ENCODE measurements around the gene ZDHHC6. TPM values are rescaled to one million over a fixed set of nuclear protein-coding genes. Genes with fewer than 3 reads are reported as not detected.

The ZDHHC6 gene
- total RNA-seq, 1 experiment from 2014 or later: 40.3 TPM

DNA sequence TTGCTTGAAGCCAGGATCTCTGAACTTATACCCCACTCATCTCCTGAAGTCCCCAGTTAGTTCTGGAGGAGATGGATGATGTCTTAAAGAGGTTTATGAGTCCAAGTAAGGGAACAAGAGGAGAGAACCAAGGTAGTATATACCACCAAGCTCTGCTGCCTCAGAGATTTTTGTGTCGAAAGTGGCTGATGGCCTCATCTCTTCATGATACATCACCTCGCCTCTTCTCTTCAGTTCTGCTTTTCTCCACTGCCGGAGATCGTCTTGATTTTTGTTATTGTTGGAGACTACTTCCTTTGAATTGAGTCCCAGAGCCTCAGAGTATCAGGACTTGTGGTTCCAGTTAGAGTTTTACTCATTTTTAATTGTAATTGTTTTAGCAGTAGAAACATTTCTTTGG lies 2.2 kb upstream of the ZDHHC6 start:
- Histone ChIP-seq H3K36me3 (ENCODE audit: control insufficient read depth, insufficient read depth, low read length) (peaks cover 19% of the 10 kb centered on the region), H3K4me1 (ENCODE audit: control insufficient read depth, insufficient read depth, low read length) (peaks cover 22% of the 10 kb centered on the region), H3K9me3 (ENCODE audit: control insufficient read depth, insufficient read depth, low read depth, low read length) (peaks cover 8% of the 10 kb centered on the region; the same call in 1 of the 2 replicates), H3K4me3 (ENCODE audit: low read depth in 2 of 2, low read length in 2 of 2) (no peak overlapping the region), H3K27ac (ENCODE audit: low read length) (0 out of 2 replicates have a peak overlapping the region, but pooled peaks have one; percentile 15), H3K27me3 (ENCODE audit: control insufficient read depth, insufficient read depth, low read length) (no peaks in the 10 kb centered on the region)
- CTCF ChIA-PET: no interaction called here
- intact Hi-C loops (cut with micrococcal nuclease; ENCODE audit: unreplicated experiment): no loop called here
- ATAC-seq (no peak), DNase-seq (ENCODE audit: low read depth, low spot score) (no peak)
- BruUV-seq (replicated peaks): no TSS peak
- POLR2A ChIA-PET: no interaction called here
- no peak for TF ChIP-seq SIN3A (IDR thresholded peaks at IDR 0.05; ENCODE audit: borderline replicate concordance, insufficient read depth, low read depth, low read length)
- TF ChIP-seq POLR2AphosphoS5 (IDR thresholded peaks at IDR 0.05; ENCODE audit: low read depth, low read length): no peak
- TF ChIP-seq, protein P1, sequence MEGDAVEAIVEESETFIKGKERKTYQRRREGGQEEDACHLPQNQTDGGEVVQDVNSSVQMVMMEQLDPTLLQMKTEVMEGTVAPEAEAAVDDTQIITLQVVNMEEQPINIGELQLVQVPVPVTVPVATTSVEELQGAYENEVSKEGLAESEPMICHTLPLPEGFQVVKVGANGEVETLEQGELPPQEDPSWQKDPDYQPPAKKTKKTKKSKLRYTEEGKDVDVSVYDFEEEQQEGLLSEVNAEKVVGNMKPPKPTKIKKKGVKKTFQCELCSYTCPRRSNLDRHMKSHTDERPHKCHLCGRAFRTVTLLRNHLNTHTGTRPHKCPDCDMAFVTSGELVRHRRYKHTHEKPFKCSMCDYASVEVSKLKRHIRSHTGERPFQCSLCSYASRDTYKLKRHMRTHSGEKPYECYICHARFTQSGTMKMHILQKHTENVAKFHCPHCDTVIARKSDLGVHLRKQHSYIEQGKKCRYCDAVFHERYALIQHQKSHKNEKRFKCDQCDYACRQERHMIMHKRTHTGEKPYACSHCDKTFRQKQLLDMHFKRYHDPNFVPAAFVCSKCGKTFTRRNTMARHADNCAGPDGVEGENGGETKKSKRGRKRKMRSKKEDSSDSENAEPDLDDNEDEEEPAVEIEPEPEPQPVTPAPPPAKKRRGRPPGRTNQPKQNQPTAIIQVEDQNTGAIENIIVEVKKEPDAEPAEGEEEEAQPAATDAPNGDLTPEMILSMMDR (IDR thresholded peaks at IDR 0.05): no peak
- TF ChIP-seq TCF7L2 (IDR thresholded peaks at IDR 0.05; ENCODE audit: low read depth, low read length): no peak
- TF ChIP-seq, protein P2, sequence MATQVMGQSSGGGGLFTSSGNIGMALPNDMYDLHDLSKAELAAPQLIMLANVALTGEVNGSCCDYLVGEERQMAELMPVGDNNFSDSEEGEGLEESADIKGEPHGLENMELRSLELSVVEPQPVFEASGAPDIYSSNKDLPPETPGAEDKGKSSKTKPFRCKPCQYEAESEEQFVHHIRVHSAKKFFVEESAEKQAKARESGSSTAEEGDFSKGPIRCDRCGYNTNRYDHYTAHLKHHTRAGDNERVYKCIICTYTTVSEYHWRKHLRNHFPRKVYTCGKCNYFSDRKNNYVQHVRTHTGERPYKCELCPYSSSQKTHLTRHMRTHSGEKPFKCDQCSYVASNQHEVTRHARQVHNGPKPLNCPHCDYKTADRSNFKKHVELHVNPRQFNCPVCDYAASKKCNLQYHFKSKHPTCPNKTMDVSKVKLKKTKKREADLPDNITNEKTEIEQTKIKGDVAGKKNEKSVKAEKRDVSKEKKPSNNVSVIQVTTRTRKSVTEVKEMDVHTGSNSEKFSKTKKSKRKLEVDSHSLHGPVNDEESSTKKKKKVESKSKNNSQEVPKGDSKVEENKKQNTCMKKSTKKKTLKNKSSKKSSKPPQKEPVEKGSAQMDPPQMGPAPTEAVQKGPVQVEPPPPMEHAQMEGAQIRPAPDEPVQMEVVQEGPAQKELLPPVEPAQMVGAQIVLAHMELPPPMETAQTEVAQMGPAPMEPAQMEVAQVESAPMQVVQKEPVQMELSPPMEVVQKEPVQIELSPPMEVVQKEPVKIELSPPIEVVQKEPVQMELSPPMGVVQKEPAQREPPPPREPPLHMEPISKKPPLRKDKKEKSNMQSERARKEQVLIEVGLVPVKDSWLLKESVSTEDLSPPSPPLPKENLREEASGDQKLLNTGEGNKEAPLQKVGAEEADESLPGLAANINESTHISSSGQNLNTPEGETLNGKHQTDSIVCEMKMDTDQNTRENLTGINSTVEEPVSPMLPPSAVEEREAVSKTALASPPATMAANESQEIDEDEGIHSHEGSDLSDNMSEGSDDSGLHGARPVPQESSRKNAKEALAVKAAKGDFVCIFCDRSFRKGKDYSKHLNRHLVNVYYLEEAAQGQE (IDR thresholded peaks at IDR 0.05; ENCODE audit: insufficient read depth in 1 of 2, low read depth in 2 of 2, low read length in 1 of 2): no peak
- in situ Hi-C loops (cut with HindIII; ENCODE audit: low pct_unique_long_range_greater_than_20kb, low sequenced_read_pairs): no loop called here

DNA sequence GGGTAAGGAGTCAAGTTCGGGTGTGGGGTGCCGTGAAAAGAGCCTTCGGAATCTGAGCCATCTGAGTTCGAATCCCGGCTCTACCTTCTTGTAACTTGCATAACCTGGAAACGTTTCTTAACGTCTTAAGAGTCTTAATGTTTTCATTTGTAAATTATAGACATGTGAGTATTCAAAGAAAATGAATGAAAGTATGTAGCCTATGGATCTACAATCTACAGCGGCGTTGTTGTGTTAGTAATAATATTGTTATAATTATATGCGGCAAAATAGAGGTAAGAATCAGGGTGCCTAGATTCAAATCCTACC lies 860 bp upstream of the ZDHHC6 start:
- Histone ChIP-seq H3K36me3 (ENCODE audit: control insufficient read depth, insufficient read depth, low read length) (peaks cover 23% of the 10 kb centered on the region), H3K27ac (ENCODE audit: low read length) (peak overlapping the region; percentile 99), H3K4me3 (ENCODE audit: low read depth in 2 of 2, low read length in 2 of 2) (peak overlapping the region; percentile 99), H3K27me3 (ENCODE audit: control insufficient read depth, insufficient read depth, low read length) (no peaks in the 10 kb centered on the region), H3K9me3 (ENCODE audit: control insufficient read depth, insufficient read depth, low read depth, low read length) (no peaks in the 10 kb centered on the region), H3K4me1 (ENCODE audit: control insufficient read depth, insufficient read depth, low read length) (peaks cover 22% of the 10 kb centered on the region)
- in situ Hi-C loops (cut with HindIII; ENCODE audit: low pct_unique_long_range_greater_than_20kb, low sequenced_read_pairs) (no loop called here), intact Hi-C loops (cut with micrococcal nuclease; ENCODE audit: unreplicated experiment) (no loop called here)
- ATAC-seq: no peak
- CTCF ChIA-PET: interaction anchor here (1.1 to 1.5 kb wide), 2 partner anchors 24 to 76 kb away, joined by 3 to 11 read pairs; no protein-coding TSS in a partner anchor
- TF ChIP-seq POLR2AphosphoS5 (IDR thresholded peaks at IDR 0.05; ENCODE audit: low read depth, low read length): no peak
- TF ChIP-seq, protein P1 (IDR thresholded peaks at IDR 0.05): no peak
- no TSS peak for BruUV-seq (replicated peaks)
- POLR2A ChIA-PET: no interaction called here
- no peak for DNase-seq (ENCODE audit: low read depth, low spot score)

Data from Panc1 (cell line).